Measurements from ENCODE around the gene CPNE7. TPM values are rescaled to one million over a fixed set of nuclear protein-coding genes. Genes with fewer than 3 reads are reported as not detected.
"Not testable (repeated sequence)": the region's sequence is repeated elsewhere in the genome, so short reads cannot be mapped to it uniquely, and the experiment has no call there.

CPNE7 gene
- total and polyA plus RNA-seq, 7 donors: 0.41 to 3.3 (median 0.71) TPM; not detected in 4

DNA sequence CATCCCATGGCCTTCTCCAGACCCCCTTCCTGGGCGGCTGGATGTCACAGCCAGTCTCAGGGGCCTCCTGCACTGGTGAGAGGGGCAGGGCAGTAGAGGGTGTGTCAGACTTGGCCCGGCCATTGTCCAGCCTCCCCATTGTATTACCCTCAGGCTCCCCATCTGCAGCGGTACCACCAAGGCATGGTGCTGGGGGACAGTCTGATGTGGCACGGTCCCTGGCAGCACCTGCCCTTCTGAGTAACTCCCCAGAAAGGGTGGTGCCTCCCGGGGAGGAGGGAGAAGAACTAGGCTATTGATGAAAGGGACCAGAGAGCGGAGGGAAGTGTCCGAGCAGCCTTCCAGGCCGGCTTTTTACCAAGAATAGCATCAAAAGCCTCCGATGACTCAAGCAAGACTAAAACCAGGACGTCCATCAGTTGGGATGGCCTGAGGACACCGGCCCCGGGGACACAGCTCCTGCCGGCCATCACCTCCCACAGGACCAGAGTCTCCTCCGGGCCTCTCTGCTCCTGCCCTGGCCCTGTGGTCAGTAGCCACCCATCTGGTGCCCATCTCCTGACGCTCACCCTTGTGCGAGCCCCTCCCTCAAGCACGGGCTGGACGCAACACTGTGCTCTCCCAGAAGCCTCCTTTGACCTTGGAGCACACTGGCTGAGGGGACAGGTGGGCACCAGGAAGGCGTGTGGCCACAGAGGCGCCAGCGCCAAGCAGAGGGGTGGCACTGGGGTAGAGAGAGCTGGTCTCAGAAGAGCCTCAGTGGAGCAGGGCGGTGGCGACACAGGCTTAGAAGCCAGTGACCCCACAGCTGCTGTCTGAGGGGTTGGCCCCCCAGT is 5.8 kb upstream of the CPNE7 start:
- TF ChIP-seq EP300 (IDR thresholded peaks at IDR 0.05) (no peak), POLR2AphosphoS5 (IDR thresholded peaks at IDR 0.05) (no peak), POLR2A (IDR thresholded peaks at IDR 0.05) (no peak)
- TF ChIP-seq, protein P1, sequence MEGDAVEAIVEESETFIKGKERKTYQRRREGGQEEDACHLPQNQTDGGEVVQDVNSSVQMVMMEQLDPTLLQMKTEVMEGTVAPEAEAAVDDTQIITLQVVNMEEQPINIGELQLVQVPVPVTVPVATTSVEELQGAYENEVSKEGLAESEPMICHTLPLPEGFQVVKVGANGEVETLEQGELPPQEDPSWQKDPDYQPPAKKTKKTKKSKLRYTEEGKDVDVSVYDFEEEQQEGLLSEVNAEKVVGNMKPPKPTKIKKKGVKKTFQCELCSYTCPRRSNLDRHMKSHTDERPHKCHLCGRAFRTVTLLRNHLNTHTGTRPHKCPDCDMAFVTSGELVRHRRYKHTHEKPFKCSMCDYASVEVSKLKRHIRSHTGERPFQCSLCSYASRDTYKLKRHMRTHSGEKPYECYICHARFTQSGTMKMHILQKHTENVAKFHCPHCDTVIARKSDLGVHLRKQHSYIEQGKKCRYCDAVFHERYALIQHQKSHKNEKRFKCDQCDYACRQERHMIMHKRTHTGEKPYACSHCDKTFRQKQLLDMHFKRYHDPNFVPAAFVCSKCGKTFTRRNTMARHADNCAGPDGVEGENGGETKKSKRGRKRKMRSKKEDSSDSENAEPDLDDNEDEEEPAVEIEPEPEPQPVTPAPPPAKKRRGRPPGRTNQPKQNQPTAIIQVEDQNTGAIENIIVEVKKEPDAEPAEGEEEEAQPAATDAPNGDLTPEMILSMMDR (IDR thresholded peaks at IDR 0.05): no peak
- Histone ChIP-seq H3K4me1 (peaks cover 0 to 22% (median 20%) of the 10 kb centered on the region in 4 donors), H3K36me3 (peaks cover 0 to 3% (median 0%) of the 10 kb centered on the region in 4 donors), H3K27ac (no peak overlapping the region), H3K9me3 (no peaks in the 10 kb centered on the region), H3K27me3 (peaks cover 10 to 60% (median 34%) of the 10 kb centered on the region in 3 donors), H3K4me3 (no peak overlapping the region)
- intact Hi-C loops (cut with DNase I): no loop called here
- DNase-seq: no peak
- WGBS, 2 donors: 63 to 86% methylated on average over 23 of the region's 23 CpGs

DNA sequence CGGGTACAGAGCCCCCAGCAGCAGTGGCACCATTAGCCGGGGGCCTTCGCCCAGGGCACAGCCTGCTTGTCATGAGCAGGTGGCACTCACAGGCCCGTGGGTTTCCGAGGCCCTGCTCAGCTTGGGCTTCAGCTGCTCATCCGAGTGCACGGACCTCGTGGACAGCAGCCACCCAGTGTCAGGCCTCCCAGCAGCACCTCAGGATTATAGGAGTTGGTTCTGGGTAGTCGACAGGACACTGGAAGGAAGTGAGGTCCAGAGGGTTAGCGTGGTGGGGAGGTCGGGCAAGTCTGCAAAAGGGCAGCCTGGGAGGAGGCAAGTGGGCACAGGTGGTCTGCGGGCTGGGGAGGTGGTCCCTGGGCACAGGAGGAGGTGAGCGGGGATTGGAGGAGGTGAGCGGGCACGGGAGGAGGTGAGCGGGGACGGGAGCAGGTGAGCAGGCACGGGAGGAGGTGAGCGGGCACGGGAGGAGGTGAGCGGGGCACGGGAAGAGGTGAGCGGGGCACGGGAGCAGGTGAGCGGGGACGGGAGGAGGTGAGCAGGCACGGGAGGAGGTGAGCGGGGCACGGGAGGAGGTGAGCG is 5.1 kb upstream of the CPNE7 start:
- DNase-seq: no peak
- H3K4me3 ChIP-seq: no peak overlapping the region
- no peak overlapping the region for H3K27ac ChIP-seq
- WGBS, 2 donors: 71 to 87% methylated on average over 30 of the region's 30 CpGs
- peaks cover 5 to 23% (median 20%) of the 10 kb centered on the region in 4 donors for H3K4me1 ChIP-seq
- peaks cover 17 to 67% (median 41%) of the 10 kb centered on the region in 3 donors for H3K27me3 ChIP-seq
- no peaks in the 10 kb centered on the region for H3K36me3 ChIP-seq
- no peak for TF ChIP-seq EP300 (IDR thresholded peaks at IDR 0.05)
- no peak for TF ChIP-seq POLR2A (IDR thresholded peaks at IDR 0.05)
- TF ChIP-seq, protein P1 (IDR thresholded peaks at IDR 0.05): no peak
- TF ChIP-seq POLR2AphosphoS5 (IDR thresholded peaks at IDR 0.05): no peak
- no peaks in the 10 kb centered on the region for H3K9me3 ChIP-seq
- intact Hi-C loops (cut with DNase I): no loop called here

DNA sequence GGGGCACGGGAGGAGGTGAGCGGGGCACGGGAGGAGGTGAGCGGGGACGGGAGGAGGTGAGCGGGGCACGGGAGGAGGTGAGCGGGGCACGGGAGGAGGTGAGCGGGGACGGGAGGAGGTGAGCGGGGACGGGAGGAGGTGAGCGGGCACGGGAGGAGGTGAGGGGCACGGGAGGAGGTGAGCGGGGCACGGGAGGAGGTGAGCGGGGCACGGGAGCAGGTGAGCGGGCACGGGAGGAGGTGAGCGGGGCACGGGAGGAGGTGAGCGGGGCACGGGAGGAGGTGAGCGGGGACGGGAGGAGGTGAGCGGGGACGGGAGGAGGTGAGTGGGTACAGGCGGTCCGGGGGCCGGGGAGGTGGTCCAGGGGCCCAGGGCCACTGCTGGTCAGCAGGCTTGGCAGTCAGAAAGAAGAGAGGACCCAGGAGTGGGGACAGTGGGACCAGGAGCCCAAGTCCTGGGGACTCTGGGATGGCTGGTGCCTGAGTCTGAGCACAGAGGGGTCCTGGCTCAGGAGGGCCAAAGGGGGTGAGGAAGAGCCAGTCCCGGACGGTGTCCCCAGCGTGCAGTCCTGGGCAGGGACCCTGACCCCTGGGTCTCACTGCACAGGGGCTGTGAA is 4.5 kb upstream of the CPNE7 start:
- DNase-seq; intact Hi-C loops (cut with DNase I); H3K27ac ChIP-seq; H3K4me3 ChIP-seq; H3K36me3 ChIP-seq; H3K9me3 ChIP-seq: not testable (repeated sequence)
- Histone ChIP-seq H3K4me1 (peaks cover 5 to 23% (median 19%) of the 10 kb centered on the region in 4 donors), H3K27me3 (peaks cover 23 to 73% (median 46%) of the 10 kb centered on the region in 3 donors)
- WGBS, 2 donors: 70 to 89% methylated on average over 36 of the region's 36 CpGs

DNA sequence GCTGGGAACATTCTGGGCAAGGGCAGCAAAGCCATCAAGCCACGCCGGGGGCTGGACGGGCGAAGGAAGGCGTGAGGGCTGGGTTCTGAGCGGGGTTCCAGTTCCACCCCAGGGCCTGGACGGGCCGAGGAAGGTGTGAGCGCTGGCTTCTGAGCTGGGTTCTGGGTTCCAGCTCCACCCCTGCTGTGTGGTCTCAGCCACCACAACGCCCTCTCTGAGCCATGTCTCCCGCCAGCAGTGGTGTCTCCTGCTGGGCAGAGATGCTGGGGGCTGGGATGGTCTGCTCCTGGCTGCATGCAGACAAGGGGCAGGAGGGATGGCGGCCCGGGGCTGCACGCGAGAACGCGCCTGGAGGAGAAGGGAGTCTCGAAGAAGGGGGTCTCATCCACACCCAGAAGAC is 3.9 kb upstream of the CPNE7 start:
- no peaks in the 10 kb centered on the region for H3K9me3 ChIP-seq
- no peak for DNase-seq
- TF ChIP-seq, protein P1 (IDR thresholded peaks at IDR 0.05): no peak
- TF ChIP-seq EP300 (IDR thresholded peaks at IDR 0.05) (no peak), POLR2AphosphoS5 (IDR thresholded peaks at IDR 0.05) (no peak), POLR2A (IDR thresholded peaks at IDR 0.05) (no peak)
- no peaks in the 10 kb centered on the region for H3K36me3 ChIP-seq
- no peak overlapping the region for H3K4me3 ChIP-seq
- peaks cover 28 to 78% (median 51%) of the 10 kb centered on the region in 3 donors for H3K27me3 ChIP-seq
- peaks cover 5 to 26% (median 20%) of the 10 kb centered on the region in 4 donors for H3K4me1 ChIP-seq
- H3K27ac ChIP-seq: no peak overlapping the region
- intact Hi-C loops (cut with DNase I): no loop called here
- WGBS, 2 donors: 90% methylated on average over 18 of the region's 18 CpGs

DNA sequence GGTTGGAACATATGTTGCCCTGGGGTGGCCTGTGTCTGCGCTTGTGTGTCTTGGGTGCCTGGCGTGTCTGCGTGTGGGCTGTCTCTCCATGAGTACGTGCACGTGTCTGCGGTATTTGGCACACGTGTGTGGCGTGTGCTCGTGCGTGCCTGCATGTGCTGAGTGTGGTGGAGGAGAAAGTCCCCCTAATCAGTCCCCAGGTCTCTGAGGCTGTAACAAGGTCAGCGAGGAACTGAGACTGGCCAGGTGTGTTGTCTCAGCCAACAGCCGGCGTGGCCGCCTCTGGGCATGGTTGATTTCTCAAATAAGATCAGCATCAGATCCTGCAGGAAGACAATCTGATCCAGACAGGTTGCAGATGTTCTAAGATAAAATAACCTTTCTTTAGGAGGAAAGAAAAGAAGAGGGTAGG is 3.5 kb upstream of the CPNE7 start:
- WGBS, 2 donors: 45 to 47% methylated on average over 14 of the region's 14 CpGs
- Histone ChIP-seq H3K27me3 (peaks cover 30 to 82% (median 56%) of the 10 kb centered on the region in 3 donors), H3K9me3 (no peaks in the 10 kb centered on the region), H3K27ac (no peak overlapping the region), H3K4me1 (peaks cover 5 to 26% (median 20%) of the 10 kb centered on the region in 4 donors), H3K4me3 (no peak overlapping the region), H3K36me3 (no peaks in the 10 kb centered on the region)
- no peak for TF ChIP-seq EP300 (IDR thresholded peaks at IDR 0.05)
- TF ChIP-seq, protein P1 (IDR thresholded peaks at IDR 0.05): no peak
- no peak for TF ChIP-seq POLR2AphosphoS5 (IDR thresholded peaks at IDR 0.05)
- TF ChIP-seq POLR2A (IDR thresholded peaks at IDR 0.05): no peak
- intact Hi-C loops (cut with DNase I): no loop called here
- DNase-seq: no peak
